ENCODE results near the gene PSME3.

DNA sequence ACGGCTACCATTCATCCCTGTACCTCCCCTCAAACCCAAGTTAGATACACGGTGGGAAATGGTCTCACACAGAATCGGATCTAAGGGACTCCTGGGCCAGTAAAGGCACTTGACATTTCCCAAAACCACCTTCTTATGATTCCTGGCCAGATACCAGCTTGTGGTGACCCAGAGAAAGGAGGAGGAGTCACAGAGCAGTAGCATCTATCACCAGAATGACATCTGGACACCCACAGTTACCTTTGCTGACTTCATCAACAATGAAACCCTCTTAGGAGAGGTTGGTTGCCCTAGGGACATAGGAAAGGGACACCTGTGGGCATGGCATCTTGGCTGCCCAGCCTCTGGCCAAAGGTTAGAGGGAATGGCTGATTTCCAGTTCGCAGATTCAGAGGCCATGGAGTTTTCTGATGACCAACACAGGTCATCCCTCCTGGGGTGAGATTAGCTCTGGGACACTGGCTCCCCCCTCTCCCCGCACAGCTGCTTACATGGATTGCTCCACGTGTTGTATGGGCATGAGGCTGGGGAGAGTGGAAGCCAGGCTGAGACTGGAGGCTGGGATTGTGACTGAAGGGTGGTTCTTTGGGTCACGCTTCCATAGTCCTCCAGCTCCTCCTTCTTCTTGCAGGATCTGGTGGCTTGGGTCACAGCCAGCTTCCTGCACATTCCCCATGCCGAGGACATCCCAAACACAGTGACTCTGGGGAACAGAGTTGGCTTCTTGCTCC is 16.4 kb downstream of the PSME3 start:
- TF ChIP-seq BHLHE40 (IDR thresholded peaks at IDR 0.05; ENCODE audit: borderline replicate concordance), result no peak
- TF ChIP-seq NFRKB (IDR thresholded peaks at IDR 0.05), result no peak
- no peak for TF ChIP-seq FOXK2 (IDR thresholded peaks at IDR 0.05)
- no peak for TF ChIP-seq TARDBP (IDR thresholded peaks at IDR 0.05)

All from HEK293T (cell line).